Fibroblast of skin of scalp (primary cell): ENCODE measurements around the gene SRM. TPM values are rescaled to one million over a fixed set of nuclear protein-coding genes. Genes with fewer than 3 reads are reported as not detected.
A peak's percentile ranks its signal among the peaks of the same experiment; 100 is the strongest.
"Not testable (repeated sequence)": the region's sequence is repeated elsewhere in the genome, so short reads cannot be mapped to it uniquely, and the experiment has no call there.

Source experiments
- DNase-seq: peaks from one replicate; pipeline ENCODE4 v3.0.0-alpha.2; 2013
- polyA plus RNA-seq, 2 experiments: library from polyadenylated mRNA; unstranded; fragments of 120-200 nt; gene quantifications; one replicate each; pipeline ENCODE4 v1.2.1, GENCODE V29; 2013; ENCODE audit not compliant: insufficient read length in 2 of 2

Gene SRM
- polyA plus RNA-seq (2013, experiment 1 of 2; ENCODE audit: insufficient read length) = 193 TPM
- 182 TPM for polyA plus RNA-seq (2013, experiment 2 of 2; ENCODE audit: insufficient read length)

- DNase-seq = peak; percentile 91
Measured at GRCh38 chr1:11059968-11060830, at the start of gene SRM. Gene SRM (minus strand): TSS chr1:11060018. CDS start chr1:11059943, 75 bp downstream.

DNA sequence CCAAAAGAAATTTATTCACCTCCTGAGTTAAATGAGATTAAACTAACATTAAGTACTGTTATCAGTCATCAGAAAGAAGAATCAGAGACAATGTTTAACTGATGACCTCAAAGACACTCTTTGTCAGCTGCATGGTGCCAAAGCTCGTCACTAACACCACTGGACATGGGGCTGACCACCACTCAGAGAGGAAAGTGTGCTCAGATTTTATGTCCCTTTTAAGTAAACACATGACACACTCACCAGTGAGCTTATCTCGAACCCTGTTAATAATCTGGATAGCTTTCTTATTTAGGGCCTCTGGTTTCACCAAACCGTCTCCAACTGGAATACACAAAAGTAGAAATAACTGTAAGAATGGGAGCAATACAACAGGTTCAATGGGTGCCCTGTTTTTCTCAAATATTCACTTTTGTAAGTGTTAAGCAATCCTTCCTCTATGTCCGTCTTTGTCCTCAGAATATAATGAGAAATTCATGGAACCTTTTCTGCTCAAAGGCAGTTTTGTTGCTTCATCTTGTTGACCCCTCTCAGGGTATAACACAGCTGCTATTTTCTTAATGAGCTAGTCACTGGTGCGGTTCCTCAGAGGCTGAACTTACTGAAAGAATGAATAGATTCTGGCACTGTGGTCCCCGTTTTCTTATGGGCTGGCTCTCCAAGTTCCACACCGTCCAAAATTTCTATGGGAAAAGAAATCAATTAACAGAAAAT, 49.4 kb upstream of the SRM start:
- DNase-seq = no peak

DNA sequence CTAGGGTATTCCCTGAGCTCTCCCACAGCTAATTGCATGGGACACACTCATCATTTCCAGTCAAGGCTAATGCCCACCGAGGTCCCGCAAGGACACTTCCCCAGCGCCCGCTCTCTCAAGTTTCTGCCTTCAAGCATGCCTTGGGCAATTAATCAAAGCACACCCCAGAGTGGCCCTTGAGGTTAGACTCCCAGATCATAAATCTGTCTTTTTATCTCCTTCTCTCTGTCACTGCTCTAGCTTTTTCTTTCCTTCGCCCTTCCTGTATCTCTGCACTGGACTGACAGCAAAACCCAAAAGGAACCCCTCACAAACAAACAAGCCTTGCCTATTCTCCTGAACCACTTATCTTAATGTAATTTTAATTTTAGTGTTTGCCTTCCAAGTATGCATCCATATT, 47.8 kb upstream of the SRM start:
- DNase-seq = no peak

DNA sequence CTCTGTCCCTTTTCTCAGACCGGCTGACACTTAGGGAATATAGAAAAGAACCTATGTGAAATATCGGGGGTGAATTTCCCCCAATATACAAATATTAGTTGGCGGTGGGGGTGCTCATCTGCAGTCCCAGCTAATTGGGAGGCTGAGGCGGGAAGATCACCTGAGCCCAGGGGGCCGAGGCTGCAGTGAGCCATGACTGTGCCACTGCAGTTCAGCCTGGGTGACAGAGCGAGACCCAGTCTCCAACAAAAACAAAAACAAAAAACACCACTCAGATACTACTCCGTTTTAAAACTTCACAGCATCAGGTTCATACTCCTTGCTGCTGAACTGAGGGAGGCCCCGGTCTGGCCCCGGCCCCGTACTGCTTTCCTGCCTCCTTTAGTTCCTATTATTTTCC, 45.8 kb upstream of the SRM start:
- no peak for DNase-seq

- DNase-seq = no peak
Measured at GRCh38 chr1:11101347-11101746, 41.5 kb upstream of the SRM start.

GRCh38 chr1:11100806-11101205, 41.0 kb upstream of the SRM start:
- not testable (repeated sequence) for DNase-seq

- no peak for DNase-seq
Measured at GRCh38 chr1:11100149-11100493, 40.3 kb upstream of the SRM start.

GRCh38 chr1:11099310-11100148, 39.7 kb upstream of the SRM start, which contains the start of gene EXOSC10:
Gene EXOSC10 (minus strand): TSS chr1:11099869. CDS start chr1:11099831, 38 bp downstream.
- peak; percentile 91 for DNase-seq

DNA sequence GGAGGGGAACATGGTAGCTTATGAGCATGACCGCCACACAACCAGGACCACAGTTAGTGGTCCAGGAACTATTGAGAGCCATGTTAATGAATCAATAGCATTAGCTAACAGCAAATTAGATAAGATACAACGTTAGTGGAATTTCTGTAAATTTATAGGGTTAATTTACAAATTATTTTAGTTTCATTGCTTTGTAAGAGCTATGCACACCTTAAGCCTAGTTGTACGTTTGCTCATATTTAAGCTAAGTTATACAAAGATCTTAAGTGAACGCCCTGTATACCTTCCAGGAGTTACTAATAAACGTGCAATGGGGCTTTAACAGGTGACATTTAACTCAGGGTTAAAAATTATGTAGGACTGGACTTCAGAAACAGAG, 39.1 kb upstream of the SRM start:
- no peak for DNase-seq

DNA sequence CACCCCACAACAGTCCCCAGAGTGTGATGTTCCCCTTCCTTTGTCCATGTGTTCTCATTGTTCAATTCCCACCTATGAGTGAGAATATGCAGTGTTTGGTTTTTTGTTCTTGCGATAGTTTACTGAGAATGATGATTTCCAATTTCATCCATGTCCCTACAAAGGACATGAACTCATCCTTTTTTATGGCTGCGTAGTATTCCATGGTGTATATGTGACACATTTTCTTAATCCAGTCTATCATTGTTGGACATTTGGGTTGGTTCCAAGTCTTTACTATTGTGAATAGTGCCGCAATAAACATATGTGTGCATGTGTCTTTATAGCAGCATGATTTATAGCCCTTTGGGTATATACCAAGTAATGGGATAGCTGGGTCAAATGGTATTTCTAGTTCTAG, 24.0 kb upstream of the SRM start:
- DNase-seq = not testable (repeated sequence)

DNA sequence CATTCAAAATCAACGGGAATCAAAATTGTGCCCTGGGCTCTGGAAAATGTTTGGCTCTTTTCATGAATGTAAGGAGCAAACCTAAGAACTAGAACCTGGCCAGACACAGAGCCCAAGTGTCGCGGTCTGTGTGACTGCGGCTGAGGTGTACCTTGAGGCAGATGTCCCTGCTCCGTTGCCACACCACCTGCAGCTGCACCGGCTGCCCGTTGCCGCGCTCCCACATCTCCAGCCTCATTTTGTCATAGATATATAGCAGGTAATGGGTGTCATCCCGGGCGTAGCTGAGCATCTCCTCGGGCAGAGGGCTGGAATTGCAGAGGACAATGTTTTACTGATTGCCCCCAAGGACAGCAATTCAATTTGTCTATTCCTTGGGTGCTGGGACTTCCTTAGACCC, 21.1 kb upstream of the SRM start:
- DNase-seq = no peak

GRCh38 chr1:11078631-11079030, 18.8 kb upstream of the SRM start:
- DNase-seq = no peak

GRCh38 chr1:11073398-11073797, 13.6 kb upstream of the SRM start:
- not testable (repeated sequence) for DNase-seq

GRCh38 chr1:11072216-11072917, 12.5 kb upstream of the SRM start:
- DNase-seq = no peak

GRCh38 chr1:11071463-11072215, 11.8 kb upstream of the SRM start:
- DNase-seq = no peak

DNA sequence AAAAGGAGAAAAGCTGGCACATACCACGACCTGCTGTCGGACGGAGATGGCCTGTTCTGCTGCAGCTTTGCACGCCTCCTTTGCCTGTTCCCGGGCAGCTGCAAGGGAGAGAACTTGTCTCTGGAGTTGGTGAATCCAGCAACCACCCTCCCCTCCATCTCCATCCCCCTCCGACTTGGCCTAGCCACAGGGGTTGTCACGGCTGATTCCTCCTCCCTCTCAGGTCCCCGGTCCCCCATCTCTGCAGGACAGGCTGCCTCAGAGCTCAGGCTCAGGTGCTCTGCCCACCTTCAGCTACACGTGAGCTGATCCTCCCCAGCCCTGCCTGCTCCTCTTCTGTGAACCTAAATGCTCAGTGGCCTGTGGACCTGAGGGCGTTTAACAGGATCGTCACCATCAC, 11.1 kb upstream of the SRM start:
- no peak for DNase-seq

- DNase-seq = no peak
Measured at GRCh38 chr1:11068600-11069473, 9.0 kb upstream of the SRM start.

DNA sequence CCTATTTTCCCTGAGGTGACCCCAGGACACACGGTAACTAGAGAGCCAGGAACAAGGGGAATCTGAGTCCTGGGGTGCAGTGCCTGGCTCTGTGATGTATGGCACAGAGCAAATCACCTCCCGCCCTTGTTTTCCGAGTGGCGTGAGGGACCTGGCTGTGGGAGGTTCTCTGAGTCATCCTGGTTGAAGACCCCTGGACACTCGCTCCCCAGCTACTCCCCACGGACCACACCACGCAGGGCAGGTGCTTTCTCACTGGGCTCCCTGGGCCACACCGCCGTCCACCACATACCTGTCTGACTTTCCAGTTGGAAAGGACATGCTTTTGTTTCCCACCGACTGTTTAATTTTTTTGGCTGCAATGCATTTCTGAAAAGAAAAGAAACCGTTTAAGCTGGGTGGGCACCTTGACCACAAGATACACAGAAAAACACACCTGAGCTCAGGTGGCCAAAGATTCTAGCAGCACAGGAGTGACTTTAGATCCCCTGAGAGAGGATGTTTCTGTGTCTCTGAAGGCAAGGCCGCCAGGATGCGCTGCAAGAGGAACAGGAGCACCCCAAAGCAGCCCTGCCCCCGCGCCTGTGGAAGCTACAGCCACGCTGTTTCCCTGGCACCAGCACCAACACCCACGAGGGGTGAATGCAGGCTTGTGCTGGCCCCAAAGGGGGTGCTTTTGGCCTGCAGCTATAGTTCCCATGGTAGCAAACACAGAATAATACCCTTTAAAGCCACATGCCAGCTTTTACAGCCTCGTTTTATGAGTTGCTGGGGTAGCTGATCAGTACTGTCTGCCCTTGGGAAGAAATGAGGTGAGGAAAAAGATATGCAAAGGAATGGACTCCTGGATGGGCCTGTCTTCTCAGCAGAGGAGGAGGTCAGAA, 8.1 kb upstream of the SRM start:
- DNase-seq = no peak

- DNase-seq = no peak
Measured at GRCh38 chr1:11065796-11066195, 6.0 kb upstream of the SRM start.
